Inflammatory macrophage treated with lipopolysaccharide for 1 hour (primary cell): ENCODE measurements around the gene ICOSLG.
A peak's percentile ranks its signal among the peaks of the same experiment; 100 is the strongest.
"Not testable (repeated sequence)": the region's sequence is repeated elsewhere in the genome, so short reads cannot be mapped to it uniquely, and the experiment has no call there.

Experiments used
- DNase-seq, 2 donors: peaks; one replicate each; pipeline ENCODE4 v3.0.0-alpha.2; 2020 to 2022

Gene ICOSLG

DNA sequence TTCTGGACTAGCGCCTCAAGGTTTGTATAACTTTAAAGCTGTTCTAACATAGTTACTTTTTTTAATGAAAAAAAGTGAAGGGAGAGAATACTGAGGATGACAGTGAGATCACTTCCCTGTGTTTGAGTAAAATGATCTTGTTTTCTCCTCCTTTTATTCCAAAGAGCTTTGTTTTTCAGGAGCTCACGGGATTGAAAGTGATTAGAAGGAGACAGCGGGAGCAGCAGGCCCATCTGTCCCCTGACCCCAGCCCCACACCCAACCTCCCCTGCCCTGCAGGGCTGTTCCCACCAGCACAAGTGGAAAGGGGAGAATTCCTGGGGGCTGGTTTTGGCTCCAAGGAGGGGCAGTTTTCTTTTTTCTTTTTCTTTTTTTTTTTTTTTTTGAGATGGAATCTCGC is 23.0 kb upstream of the ICOSLG start:
- DNase-seq, result no peak

DNA sequence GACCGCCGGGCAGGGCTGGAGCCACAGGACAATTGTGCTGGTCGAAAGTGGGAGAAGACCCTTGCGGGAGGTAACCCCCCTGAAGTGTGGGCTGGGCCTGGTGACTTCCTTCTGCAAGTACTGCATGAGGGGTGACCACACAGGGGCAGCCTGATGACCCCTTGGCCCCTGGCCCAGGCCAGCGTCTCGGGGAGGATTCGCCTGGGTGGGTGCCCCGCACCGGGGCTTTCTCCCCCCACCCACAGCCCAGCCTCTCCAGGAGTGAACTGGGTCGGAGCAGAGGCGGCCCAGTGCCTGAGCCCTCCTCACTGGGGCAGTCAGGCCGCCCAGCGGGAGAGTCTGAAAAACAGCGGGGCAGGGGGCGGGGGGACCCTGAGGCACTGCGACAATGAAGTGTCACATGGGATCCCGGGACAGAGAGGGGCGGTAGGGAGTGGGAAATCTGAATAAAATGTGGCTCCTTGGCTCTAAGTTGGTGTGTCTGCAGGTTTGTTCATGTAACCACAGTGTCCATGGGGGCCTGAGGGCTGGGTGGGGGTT is 22.5 kb upstream of the ICOSLG start:
- no peak for DNase-seq

DNA sequence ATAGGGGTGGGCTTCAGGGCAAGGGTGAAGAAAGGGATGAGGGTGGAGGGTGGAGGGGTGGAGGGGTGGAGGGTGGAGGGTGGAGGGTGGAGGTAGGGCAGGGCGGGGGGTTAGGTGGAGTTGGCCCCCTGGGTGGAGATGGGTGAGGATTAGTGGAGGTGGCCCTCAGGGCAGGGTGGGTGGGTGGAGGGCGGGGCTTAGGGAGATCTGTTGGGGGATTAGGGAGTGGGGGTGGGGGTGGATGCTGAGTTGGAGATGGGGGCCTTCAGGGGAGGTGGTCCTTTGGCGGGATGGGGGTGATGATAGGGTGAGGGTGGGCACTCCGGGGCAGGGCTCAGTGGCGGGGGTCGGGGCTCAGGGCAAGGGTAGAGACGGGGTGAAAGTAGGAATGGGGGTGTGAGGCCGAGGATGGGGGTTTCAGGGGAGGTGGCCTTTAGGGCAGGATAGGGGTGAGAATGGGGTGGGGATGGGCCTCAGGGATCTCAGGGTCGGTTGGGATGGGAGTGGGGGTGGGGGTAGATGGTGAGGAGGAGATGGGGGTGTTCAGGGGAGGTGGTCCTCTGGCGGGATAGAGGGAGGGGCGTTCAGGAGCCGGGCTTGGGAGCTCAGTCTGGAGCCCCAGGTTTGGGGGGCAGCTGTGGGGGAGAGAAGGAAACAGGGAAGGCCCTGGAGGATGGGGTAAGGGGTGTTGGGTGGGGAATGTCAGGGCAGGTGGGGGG is 21.8 kb upstream of the ICOSLG start:
- DNase-seq, result no peak

DNA sequence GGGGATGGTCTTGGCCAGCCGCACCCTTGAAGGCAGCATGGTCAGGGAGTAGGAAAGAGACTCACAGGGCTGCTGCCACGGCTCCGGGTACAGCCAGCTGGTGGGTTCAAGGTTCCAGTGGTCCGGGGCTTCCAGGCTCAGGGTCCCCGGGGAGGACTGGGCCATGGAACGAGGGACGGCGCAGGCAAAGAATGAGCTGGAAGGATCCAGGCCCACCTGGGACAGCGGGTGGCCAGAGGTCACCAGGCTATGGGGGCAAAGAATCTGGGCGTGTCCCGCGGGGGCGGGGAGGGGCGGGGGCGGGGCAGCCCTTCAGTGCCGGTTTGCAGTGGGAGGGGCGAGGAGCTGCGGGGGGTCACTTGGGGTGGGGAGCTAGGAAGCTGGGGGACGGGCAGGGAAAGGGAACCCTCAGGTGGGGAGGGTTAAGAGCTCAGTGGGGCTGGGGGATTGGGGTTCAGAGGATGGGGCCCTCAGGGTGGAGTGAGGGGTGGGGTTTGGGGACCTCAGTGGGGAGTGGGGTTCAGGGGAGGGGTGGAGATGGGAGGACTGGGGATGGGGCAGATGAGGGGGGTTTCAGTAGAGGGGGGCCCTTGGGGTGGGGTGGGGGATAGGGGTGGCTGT is 21.0 kb upstream of the ICOSLG start, which contains the start of gene DNMT3L:
TSS of gene DNMT3L (minus strand) at position 223 of the 621 bp plus-strand sequence. CDS start 638 bp downstream, outside the sequence.
- no peak for DNase-seq

DNA sequence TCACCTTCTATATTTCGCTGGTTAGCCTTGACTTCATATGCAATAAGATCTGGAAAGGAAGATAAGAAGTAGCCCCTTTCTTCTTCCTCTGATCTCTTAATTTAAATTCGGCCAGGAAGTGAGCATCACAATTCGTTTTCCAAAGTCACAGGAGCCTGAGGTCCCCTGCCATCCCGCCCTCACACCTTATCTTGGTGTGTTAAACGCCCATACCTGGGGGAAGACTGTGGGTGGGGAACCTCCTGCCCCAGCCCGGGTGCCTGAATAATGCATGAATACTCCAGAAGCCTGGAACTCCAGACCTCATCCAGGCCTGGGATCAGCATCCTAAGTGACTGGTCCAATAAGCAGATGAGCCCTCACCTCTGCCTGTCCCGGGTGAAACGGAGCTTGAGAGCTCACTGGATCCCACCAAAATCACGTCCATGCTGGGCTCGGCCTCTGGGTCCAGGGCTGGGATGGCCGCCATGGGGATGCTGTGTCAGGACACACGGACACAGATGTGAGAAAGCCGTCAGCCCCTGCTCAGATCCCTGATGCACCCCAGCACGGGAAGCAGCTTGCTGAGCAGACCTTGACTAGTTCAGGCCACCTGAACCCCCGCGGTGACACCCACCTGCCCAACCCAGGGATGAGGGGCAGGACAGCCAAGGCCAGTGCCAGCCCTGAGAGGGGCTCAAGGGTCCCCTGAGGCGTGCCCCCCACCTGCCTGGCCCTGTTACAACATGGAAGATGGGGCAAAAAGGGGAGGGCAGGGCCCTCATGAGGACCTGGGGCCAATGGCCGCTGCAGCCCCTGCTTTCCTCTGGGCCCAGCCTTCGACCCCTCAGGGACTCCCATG is 20.3 kb upstream of the ICOSLG start:
- DNase-seq, result no peak

DNA sequence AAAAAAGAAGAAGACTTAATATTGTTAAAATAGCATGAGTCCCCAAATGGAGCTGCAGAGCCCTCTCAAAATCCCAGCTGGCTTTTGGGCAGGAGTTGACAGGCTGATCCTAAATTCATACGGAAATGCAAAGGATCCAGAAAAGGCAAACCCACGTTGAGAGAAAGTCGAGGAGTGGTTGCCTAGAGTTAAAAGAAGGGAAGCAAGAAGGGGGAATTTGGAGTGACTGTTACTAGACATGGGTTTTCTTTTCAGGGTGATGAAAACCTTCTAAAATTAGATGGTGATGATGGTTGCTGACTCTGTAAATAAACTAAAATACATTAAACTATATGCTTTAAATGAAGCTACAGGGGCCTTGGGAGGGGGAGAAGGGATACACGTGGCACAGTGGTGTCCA is 19.3 kb upstream of the ICOSLG start:
- peak; percentile 38 to 60 for DNase-seq

DNA sequence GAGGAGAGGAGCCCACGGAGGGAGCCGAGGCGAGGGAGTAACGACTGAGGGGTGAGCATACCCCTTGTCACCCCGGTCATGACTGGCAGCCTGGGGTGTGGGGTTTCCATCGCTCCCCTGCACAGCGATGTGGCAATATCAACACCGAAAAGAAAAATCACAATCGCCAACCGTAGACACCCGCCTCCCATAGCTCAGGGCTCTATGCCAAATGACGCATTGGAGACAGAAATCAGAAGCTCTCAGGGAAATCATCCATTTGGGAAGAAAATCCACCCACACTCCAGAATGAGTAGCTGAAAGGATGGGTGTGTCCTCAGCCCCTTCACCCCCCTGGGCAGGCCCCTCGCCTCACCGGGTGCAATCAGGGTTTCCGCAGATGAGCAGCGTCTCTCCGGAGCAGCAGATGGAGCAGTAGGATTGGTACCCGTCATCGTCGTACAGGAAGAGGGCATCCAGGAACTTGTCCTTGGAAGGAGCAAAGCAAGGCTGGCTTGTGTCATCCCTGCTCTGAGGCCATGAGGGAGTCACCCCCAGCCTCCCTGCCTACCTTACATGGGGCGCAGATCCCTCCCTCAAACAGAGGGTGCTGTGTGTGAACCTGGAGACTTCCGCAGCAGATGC is 18.5 kb upstream of the ICOSLG start:
- no peak for DNase-seq

DNA sequence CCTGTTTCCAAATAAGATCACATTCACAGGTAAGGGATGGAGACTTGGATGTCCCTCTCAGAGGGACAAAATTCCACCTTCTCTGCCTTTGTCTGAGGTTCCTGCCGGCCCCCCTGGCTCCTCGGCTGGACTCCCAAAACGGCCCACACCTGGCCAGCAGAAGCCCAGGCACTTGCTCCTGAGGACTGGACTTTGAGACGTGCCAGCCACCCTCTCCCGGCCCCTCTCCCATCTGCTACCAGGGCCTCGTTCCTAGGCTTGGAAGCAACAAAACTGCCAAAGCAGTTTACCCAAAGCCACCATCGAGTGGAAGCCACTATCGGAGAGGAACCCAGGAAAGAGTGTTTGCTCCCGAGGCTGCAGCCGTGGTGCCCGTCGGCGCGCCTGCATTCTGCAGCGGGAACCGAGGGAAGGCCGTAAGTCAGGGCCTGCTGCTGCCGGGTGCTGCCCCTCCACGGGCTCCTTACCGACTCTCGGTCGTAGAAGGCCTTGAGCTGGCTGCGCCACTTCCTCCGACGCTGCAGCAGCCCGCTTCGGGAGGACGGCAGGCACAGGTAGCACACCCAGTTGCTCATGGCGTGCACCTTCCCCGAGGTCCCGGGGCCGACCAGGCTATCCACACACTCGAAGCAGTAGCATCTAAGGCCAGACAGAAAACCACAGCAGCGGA is 17.4 kb upstream of the ICOSLG start:
- no peak for DNase-seq

DNA sequence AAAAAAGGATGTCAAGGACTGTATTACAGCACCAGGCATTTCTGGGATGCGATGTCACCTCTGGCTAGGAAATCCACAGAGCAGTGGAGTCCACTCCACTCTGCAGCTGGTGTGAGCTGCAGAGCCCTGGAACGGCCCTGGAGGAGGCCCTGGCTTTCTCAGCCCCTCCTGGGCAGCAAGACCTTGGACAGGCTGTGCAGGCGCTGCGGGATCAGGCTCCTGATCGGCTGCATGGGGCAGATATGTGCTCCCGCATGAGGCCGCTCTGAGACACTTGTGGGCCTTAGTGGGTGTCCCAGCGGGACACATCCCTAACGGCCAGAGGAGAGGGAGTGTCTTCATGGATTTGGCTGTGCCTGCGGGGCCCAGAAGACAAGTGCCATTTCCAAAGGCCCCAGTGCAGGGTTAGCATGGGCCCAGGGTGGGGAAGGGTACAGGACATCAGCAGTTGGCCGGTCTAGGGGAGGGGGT is 14.8 kb upstream of the ICOSLG start:
- no peak for DNase-seq

DNA sequence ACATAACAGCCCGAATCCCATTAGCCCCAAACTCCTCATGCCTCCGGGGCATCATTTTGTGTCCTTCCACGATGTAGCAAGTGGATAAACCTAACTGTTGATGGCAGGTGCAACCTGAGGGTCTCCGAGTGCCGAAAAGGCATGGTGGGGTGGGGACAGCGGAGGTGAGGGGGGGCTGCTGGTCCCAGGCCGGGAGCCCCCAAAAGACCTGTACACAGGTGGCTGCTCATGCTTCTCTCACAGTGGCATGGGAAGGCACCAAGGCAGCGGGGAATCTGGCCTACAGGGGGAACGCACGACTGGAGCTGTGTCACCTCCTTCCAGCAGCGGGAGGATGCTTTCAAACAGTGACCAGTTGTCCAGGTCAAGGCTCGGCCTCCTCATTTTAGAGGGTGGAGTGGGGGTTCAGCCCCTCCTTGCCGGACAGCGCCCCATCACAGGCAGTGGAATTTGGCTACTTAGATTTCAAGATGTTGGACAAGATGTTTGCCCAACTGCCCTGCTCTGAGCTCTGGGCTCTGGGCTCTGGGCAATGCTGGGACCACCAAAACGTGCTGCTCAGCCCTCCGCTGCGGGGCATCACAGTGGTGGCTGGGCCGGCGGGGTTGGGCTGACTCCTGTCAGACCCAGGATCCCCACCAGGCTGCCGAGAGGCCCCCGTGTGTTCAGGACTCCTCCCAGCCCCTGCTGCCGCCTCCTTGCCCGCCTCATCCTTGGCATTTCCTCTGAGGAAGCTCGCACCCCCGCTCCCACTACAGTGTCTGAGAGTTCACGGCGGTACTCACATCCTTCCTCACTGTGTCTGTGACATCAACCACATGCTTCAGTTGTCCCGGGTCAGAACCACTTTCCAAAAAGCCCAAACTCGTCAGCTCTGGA is 13.3 kb upstream of the ICOSLG start:
- peak; percentile 45 to 56 for DNase-seq

DNA sequence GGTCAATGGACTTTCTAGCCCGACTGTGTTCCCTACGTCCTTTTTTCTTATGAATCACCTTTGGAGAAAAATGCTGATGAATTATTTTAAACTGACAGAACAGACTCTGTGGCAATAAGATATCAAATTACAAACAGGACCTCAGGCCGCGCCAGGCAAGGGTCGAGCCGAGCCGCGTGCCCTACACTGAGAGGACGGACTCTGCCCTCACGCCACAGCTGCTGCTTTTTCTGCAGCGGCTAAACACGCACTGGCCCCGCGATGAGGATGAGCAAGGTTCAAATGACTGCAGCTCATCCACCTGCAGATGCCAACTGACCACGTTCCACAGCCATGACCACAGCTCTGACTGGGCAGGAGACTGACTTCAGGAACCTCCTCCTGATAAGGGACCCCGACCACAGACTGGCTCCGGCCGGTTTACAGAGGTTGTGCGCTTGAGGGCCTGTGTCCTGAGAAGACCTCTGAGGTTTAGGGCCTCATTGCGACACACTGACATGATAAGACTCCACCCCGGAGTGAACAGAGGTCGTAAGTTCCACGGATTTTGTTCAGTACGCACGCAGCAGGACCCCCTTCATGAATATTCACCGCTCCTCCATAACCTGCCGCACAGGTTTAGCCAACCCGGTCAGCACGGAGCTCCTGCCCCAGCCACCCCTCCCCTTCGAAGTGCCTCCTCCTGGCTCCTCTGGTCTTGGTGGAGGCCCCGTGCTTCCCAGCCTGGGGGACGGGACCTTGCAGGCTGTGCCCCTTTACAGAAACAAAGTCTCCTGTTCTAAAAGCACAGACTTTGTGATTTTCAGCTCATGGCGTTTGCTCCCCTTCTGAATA is 8.7 kb upstream of the ICOSLG start:
- not testable (repeated sequence) for DNase-seq

DNA sequence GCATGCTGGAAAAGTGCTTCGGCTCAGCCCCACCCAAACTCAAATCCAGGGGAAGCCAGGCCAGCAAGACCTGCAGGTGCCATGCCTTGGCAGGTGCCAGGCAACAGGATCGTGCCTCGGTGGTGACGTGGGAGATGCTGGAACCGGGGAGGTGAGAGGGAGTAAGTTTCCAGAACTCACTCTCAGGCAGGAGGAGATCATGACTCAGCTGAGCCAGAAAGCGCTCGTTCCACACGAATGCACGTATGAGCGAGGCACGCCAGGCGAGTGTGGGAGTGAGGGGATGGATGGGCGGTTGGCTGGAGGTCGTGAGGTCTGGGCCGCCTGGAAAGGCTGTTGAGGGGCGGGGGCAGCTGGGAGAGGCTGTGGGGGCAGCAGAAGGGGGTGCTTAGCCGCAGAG is 7.2 kb upstream of the ICOSLG start:
- DNase-seq, result not testable (repeated sequence)

DNA sequence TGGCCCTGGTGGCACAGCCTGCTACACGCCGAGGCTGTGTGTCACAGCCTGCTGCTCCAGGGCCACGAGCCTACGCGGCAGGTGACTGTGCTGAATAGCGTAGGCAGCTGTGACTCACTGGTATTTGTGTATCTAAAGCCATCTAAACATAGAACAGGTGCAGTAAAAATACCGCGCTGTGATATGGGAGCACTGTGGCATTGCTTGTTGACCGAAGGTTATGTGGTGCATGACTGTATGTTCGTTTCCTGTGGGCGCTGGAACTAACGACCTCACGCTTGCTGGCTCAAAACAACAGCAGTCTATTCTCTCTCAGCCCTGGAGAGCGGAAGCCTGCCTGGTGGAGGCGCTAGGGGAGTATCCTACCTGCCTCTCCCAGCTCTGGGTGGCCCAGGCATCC is 3.2 kb upstream of the ICOSLG start:
- not testable (repeated sequence) for DNase-seq

DNA sequence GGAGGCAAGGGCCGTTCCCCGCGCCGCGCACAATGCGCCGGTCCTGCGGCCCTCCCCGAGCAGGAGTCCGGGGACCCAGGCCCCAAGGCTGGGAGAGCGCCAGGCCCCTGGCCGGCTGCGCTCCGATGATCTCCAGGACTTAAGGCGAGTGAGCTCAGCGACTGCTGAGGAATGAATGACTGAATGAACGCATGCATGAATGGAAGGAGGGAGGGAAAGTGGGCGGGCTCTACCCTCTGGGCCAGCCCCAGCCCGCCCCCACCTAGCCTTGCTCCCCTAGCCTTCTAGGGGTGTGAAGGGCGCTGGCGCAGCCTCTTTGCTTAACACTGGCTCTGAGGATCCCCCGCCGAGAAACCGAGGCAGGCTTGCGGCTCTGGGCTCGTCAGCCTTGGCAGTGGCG is 538 bp upstream of the ICOSLG start:
- DNase-seq, result not testable (repeated sequence)

DNA sequence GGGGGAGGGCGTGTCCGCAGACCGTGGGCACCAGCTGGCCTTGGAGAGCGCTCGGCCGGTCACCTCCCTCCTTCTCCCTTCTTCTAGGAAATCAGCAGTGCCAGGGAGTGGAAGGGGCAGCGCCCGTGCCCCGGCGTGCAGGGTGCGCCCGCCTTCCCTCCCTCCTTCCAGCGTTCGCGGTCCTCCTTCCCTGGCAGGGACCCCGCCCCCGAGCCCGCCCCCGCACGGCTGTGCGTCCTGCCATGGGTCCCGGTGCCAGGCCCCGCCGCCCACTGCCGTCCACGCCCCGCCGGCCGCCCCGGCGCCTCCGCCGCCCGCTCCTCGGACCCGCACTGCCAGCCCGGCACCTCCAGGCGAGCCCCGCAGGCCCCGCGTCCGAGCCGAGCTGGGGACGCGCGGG is 390 bp downstream of the ICOSLG start:
- DNase-seq, result not testable (repeated sequence)

DNA sequence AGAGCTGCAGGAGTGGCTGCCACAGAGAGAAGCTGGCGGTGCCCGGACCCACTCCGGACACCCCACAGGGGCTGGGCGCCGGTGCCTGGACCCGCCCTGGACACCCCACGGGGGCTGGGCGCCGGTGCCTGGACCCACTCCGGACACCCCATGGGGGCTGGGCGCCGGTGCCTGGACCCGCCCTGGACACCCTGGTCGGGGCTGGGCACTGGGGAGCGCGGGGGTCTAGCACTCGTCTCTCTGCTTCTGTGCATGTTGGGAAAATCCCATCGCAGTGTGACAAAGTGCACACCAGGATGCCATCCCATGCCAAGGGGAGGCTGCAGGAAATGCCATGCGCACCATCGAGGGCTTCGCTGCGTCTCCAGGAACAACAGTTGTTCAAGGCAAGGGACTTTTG is 11.2 kb downstream of the ICOSLG start:
- DNase-seq, result not testable (repeated sequence)

DNA sequence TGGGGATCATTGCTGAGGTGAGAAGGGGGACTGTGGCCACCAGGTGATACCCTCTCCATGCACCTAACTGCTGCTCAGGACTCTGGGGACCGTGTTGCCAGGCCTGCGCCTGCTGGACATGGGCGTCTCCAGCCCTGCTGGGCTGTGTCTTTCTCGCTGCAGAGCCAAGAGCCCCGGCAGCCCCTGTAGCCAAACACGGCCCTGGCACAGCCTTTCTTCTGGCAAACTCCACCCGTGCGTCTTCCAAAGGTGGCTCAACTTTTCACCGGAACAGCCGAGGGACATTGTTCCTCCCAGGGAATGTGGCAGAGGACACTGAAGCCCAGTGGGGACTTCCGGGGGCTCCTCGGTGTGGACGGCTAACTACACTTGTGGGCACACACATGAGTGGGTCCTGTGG is 12.6 kb downstream of the ICOSLG start:
- DNase-seq, result not testable (repeated sequence)

DNA sequence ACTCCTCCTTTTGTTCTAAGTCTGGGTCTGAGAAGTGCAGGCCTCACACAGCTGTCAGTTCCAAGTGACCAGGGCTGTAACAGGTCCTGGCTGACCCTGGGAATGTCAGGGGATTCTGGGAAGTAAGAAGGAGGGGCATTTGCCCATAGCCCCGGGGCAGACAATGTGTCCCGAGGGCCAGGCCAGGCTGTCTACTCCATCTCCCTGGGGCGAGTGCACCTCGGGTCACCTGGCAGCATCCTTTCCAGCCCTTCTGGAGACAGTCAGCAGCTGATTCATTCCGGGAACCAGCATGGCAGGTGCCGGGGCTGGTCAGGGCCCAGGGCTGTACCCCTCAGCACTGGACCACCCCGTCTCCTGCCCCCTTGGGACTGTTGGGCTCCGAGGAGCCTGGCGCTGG is 13.1 kb downstream of the ICOSLG start:
- not testable (repeated sequence) for DNase-seq

DNA sequence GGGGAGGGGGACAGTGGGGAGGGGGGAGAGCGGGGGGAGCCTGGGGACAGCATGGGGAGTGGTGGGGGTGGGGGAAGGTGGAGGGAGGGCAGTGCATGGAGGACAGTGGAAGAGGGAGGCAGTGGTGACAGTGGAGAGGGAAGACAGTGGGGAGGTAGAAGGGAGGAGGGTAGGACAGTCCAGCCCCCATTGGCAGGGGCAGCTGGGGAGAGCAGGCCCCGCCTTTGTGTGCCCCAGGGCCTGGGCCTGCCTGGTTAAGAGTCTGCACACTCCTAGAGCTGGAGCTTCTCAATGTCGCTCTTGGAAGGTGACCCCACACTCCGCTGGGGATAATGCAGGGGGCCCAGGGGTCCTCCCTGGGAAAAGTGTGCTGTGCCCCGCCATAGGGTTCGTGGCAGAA is 15.1 kb downstream of the ICOSLG start:
- DNase-seq, result not testable (repeated sequence)

DNA sequence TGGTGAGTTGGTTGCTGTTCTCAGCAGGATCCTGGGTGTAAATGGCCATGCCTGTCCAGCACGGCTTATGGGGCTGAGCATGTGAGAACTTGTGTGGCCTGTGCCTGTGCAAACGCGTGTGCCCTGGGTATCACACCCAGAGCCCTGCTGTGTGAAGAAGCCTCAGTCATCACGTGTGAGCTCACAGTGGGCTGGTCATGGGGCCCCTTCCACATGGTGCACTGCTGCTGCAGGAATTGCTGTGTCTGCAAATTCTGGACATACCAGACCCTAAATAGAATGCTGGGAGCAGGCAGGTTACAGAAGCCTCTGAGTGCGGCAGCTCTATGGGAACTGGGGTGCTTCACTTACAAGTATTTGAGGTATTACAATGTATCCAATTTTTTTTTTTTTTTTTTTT is 17.4 kb downstream of the ICOSLG start:
- DNase-seq, result not testable (repeated sequence)
